Stimulated activated CD8-positive, alpha-beta memory T cell treated with anti-CD3 and anti-CD28 coated beads, Interleukin-15, amount 100 ng/mL, for 48 hours (primary cell): ENCODE measurements around the gene CNTN4.

Experiments
- DNase-seq, 2 donors: peaks; one replicate each; pipeline ENCODE4 v3.0.0-alpha.2; 2020; ENCODE audit warnings: low read depth in 2 of 2

CNTN4 gene

DNA sequence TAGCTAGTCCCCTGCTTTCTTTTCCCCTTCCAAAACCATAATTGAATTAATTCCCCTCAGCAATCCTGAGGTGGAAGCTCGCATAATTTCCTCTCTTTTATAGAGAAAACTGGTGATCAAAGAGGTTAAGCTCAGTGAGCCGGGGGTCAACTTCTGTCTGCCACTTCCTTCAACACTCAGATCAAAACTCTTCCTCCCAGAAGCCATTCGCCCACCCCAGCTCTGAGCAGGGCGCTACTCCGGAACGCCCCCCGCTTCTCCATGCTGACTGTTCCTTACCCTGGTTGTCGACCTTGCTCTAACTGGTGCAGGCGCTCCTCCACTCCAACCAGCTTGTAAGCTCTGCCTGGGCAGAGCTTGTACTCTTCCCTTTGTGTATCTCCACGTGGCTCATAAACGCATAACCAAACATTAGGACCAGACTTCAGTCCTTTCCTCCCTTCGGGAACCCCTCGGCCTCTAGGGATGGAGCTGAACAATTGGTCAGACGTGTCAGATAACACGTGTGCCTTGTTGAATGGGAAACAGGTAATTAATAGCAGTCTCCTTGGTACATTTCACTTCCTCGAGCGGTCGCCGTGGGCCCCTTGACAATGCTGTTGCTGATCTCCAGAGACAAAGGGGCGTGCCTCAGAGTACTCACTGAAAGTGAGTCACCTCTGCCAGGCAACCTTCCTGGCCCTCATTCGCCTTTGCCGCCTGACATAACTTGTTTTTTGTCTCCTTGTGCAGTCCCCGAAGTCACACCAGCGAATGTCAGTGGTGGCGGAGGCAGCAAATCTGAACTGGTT lies 939.7 kb downstream of the CNTN4 start:
- DNase-seq, result no peak

DNA sequence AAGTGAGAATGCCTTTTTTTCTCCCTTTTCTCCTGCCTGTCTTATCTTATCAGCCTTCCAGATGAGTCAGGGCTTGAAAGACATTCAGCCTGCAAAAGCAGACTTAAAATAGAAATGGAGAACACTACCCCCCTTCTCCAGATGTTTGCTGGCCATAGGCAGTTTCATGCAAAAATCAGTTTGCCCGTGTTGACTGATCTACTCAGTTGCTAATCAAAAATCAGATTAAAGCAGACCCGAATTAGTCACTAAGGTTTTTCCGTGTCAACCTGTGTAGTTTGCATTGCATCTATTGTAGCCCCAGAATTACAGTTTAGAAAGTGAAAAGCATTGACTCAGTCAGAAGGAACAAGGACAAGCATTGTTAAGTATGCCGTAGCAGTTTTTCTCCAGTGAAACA lies 955.3 kb downstream of the CNTN4 start:
- DNase-seq, result no peak

DNA sequence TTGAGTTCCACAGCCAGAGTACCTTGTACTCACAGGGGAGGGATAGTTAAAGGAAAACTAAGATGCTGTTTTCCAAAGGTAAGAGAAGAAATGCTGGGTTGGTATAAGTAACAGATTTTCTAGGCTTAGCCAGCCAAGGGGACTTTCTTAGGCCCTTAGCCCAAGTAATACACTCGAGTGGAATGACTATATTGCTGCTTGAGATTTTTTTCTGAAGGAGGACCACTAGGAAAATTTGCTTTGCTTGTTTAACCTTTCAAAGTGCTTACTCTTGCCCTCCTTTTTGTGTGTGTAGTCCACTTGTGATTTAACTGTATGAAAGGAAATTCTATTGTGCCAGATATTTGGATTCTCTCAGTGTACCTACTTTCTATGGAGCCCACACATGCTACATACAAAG lies 961.0 kb downstream of the CNTN4 start:
- no peak for DNase-seq

DNA sequence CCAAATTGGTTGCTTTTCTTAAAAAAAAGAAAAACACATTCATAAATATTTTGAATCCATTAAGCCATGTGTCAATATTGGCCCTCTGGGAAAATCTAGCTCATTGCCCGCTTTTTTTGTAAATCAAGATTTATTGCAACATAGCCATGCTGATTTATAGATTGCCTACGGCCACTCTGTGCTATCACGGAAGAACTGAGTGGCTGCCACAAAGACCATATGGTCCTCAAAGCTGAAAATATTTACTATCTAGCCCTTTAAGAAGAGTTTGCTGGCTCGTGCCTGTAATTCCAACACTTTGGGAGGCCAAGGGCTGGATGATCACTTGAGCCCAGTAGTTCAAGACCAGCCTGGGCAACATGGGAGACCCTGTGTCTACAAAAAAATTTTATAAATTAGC lies 965.6 kb downstream of the CNTN4 start:
- DNase-seq, result no peak

DNA sequence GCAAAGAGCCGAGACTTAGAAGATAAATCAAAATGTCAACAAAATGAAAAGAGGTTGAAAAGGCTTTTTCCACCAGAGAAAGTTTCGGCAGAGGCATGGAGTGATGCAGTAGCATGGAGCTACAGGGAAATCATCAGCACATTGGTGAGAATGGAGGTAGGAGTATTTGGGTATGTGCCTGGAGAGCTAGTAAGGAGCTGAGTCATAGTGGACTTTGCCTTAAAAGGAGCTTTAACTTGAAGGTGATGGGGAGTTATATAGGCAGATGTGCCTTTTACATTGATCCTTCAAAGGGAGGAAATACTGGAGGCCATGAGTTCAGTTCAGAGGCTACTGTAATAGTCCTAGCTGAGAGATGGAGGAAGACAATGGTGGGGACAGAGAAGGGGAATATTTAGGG lies 967.2 kb downstream of the CNTN4 start:
- no peak for DNase-seq

DNA sequence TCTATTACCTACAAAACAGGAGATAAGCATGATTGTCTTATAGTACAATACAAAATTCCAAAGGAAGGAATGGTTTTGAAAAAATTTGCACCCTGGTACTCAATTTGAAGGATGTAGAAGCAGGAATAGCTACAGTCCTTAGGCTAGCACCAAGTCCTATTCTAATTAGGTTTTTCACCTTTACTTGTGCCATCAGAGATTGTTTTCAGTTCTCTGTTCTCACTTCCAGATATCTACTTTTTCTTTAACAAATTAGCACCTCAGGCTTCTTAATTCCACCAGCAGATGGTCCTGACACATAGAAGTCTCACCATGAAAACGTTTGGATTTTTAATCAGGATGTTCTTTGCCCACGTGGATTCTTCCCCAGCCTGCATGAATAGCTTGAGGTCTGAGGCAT lies 967.7 kb downstream of the CNTN4 start:
- DNase-seq, result no peak

DNA sequence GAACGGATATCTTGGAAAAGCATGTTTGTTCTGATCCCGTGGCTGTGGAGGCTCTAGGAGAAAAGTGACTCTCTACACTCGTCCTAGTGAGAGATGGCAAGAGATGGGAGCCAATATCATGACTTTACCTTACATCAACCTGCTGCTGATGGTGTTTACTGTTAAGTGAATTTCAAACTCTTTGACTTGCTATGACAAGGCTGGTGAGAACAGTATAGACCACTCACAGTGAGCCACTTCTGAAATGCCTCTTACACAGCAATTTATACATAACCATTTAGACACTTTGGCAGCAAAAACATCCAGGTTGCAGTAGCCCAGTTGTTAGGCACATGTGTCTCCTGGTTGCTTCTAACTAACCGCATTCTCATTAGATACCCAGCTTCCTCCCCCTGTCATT lies 968.2 kb downstream of the CNTN4 start:
- DNase-seq, result no peak

DNA sequence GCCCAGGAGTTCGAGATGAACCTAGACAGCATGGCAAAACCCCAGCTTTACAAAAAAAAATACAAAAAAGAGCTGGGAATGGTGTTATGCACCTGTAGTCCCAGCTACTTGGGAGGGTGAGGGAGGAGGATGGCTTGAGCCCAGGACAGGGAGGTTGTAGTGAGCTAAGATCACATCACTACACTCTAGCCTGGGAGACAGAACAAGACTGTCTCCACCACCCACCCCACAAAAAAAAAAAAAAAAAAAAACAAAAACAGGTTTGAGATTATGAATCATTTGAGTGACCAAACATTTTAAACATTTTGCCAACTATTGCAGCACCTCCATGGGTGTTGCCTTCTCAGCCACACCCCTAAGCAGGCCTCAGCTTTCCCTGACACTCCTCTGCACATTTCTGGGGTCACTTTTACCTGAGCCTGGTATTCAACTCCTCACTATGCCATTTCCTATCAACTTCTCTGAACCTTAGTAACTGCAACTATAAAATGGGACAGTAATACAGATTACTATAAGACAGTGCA lies 969.8 kb downstream of the CNTN4 start:
- DNase-seq, result no peak

DNA sequence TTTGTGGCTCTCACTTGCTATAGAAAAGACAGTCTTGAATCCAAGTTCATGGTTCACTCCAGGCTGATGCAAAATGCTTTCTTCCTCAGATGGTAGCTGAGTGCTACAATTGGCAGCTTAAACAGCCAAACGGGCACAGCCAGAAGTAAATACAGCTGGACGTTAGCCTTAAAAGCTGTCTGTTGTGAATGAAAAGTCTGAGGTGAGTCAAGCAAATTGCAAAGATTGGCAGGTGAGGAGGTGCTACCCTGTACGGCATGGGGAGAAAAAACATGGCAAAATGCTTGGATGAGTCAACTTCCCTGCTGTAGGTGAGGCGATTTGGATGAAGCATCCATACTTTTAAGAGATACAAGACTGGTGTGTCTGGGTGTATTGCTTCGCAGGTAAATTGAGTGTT lies 971.1 kb downstream of the CNTN4 start:
- no peak for DNase-seq

DNA sequence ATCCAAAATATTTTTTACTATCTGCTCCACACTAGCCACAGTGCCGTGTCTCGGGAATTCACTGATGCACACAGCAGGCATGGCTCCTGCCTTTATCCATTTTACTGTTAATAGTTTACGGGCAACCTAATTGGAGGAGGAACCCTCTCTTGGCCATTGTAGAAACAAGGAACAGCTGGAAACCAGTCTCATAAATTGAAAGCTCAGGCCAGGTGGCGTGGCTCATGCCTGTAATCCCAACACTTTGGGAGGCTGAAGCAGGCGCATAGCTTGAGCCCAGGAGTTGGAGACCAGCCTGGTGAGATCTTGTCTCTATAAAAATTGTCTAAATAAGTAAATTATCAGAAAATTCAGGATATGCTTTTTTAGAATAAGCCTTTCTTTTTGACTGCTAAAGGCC lies 972.5 kb downstream of the CNTN4 start:
- no peak for DNase-seq

DNA sequence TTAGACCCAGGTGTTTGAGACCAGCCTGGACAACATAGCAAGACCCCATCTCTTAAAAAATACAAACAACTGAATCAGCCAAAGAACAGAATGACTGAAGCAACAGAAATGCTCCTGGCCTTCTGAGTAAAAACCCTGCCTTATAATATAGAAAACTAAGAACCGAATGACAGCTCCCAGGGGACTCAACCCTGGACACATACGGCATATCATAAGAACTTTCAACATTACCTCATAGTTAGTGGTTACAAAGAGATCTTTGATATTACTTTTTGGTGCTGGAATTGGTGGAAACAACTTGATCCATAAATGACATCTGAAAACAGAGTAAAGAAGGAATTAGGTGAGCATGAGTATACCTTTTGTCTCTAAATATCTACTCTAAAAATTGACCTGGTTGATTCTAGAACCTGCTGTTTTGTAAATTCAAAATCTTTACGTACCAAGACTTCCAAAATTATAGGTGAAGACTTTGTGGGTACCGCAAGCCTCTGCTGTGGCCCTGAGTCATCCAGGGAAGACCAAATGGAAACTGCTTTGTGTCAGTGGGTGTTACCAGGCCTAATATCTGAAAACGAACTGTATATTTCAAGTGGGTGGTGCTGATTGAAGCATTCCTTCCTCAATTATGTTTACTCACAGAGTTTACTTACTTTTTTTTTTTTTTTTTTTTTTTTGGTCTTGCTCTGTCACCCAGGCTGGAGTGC lies 976.0 kb downstream of the CNTN4 start:
- DNase-seq, result no peak

DNA sequence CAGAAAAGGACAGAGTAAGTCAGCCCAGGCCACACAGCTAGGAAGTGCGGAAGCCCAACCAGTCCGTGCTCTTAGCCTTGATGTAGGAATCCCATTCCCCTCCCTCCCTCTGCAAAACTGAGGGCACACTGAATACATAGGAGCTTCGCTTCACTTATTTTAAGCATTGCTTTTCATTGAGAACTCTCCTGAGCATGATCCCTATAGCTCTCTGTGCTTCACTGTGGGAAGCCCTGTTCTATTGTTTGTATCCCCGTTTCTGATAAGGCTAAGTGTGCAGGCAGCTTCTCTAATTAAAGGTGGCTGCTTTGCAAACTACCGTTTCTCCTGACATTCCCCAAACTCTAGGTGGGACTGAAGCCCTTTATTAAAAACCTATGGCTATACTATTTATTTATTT lies 981.6 kb downstream of the CNTN4 start:
- DNase-seq, result no peak

DNA sequence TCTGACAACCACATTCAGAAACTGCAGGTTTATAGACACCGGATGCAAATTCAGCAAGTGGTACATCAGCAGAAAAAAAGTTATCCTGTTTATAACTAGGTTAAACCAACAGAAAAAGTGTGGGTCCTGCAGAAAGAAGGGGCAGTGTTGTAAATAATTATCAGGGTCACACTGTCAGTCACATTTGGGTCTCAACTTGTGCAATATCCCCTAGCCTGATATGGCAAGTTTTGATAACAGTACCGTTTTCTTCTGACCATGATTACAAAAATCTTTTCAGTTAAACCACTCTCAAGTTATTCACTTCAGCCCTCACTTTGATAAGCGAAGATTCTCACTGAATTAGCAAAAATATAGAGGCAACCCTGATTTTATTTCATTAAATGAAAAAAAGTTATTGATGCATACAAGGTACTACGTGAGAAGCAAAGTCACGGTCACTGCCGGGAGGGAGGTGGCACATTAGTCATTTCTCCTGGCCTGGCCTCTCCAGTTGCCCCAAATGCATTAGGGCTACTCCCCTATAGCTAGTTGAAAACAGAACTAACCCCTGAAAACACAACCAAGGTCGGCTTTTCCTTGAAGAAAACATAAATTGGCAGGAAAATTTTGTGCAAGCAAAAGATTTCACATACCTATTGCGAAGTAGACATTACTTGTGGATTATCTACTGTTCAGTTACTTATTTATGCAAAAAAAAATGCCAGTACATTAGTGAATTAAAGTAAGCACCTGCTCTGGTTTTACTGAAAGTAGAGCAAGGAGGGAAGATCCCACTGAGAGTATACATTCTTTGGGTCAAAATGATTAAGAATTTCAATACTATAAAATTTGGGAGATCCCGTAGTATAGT lies 982.9 kb downstream of the CNTN4 start:
- DNase-seq, result no peak

DNA sequence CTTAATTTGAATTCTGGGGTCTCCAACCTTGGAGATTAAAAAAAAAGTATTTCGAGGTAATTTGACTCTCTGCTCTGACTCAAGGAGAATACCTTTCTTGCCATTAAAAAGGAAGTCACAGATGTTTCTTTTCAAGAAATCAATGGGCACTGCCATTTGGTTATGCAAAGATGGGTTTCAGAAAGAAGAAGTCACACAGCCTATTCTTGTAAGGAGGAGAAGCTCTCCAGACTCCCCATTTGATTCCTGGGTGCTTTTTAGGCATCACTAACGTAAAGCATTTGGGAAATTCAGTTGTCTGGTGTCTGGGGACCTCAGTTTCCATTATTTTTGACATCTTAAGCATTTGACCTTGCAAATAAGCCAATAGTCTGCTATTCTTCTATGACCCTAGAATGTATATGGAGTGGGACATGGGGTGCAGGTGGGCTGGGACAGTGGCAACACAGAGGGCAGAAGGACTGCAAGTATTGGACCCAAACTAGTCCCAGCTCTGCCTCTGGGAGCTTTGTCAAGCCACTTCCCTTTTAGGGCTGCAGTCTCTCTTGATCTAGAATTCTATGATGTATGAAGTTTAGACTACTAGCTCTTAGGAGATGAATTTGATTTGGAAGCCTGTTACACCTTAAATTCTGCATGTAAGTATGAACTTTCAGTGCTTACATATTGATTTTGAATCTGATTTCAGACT lies 983.7 kb downstream of the CNTN4 start:
- no peak for DNase-seq

DNA sequence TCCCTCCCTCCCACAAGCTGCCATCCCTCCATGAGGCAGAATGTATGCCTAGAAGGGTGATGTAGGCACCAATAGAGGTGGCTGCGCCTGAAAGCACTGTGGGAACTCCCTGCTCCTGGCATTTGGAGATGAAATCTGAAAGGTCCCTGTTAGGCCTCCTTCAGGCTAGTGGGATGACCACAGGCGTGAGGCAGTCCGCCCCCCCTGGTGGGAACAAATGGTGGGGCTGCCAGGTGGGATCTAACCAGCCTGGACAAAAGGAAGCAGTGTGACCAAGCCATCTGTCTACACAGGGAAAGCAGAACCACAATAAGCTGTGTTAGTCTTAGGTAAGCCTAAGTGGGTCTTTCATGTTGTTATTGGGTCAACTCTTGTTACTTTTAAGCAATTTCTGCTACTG lies 986.2 kb downstream of the CNTN4 start:
- no peak for DNase-seq

DNA sequence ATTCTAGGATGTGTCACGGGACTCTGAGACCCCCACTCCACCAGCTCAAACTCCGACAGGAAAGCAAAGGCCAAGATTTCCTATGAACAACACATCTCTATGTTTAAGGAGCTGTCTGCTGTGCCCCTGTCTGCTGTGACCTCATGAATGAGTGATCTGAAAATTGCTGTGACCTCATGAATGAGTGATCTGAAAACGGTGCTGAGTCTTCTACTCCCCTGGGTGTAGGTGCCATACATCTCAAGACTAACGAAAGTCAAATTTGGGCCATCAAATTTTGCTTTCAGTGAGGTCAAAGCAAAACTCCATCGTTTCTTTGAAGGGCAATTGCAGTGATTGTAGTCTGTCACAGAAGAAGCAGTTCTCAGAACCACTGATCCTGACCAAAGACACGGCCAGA lies 987.1 kb downstream of the CNTN4 start:
- no peak for DNase-seq

DNA sequence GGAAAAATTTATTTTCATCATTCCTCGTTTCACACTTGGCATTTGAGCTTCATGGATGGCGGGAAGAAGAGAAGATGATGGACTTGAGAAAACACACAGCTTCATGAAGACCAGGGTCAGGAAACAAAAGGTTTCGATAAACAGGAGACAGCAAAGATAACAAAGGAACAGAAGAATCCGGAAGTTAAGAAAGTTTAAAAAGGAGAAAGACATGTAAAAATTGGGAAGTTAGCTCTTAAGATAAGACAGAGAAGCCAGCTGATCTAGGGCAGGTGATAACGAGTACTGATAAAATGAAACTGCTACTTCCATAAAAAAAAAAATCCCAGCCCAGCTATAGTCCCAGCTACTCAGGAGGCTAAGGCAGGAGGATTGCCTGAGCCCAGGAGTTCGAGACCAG lies 987.6 kb downstream of the CNTN4 start:
- no peak for DNase-seq

DNA sequence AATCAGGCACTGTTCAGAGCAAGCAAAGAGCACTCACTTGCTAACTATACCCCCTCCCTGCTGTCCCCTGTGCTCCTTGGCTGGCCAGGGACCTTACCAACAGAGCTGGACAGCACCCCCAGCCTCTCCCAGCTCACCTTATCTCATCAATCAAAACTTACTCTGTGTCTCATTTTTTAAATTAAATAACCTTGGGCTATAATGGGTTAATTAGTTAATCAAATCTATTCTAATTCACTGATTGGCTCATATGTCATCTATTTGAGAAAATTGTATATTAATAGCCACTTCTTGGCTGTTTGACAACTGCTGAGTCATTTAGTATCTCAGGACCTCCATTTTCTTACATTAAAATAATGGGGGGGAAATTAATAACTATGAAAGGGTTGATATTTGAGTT lies 988.6 kb downstream of the CNTN4 start:
- DNase-seq, result no peak

DNA sequence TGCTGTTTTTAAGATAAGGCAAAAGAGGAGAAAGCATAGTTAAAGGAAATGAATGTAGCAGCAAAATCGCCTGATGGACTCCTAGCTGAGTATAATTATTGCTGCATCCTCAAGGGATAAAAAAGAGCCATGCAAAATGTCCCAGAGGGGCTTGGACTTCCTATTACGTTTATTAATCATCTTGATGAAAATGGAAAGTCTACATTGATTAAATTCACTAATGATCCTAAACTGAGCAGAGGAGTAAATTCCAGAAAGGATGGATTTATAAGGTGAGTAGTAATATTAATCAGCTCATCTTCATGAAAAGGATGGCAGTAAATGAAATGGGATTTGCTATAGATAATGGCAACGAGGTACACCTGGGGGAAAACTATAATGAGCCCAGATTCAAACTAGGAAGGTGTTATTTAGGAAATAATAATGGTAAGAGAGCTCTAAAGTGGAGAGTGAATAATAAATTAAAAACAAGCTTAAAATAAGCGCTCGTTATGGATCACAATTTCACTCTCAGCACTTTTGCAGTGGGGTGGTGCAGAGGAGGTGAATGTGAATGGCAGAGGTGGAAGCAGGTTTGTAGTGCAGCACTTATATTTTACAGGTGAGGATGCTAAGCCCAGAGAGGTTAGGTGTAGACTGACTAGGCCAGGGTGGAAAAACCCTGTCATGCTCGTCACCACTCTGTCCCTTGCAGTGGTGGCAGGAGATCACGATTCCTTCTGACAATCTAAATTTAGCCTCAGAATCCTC lies 989.2 kb downstream of the CNTN4 start:
- DNase-seq, result no peak

DNA sequence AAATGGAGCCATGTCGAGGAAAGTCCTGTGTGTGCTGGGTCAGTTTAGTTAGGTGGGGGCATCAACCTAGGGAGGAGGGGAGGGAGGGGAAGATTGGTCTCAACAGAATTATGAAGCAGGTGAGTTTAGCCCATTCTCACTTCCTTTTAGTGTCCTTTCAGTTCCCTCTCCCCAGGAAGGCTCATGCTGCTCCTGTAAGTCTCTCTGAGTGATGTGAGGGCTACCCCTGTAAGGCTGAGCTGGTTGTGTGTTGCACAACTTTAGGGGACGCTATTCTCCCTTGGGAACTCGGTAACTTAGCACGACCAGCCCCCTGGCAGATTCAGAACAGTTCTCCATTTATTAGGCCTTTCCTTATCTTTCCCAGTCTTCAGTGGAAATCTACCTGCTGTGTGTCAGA lies 990.4 kb downstream of the CNTN4 start:
- no peak for DNase-seq

DNA sequence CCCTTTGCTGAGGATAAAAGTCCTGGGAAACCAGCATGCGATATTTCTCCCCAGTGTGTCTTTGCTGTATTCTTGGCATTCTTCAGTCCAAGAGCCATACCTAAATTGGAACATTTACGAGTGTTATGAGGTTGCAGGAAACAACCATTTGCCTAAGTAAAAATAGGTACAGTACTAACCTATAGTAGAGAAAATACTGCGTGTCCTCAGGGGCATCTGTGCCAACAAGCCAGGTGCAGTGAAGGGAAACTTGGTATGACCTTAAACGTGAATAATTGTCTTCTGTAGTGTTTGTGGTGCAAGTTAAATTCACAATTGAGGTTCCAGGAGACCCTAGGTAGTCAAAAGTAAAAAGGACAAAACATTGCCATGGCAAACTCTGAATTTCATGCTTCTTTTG lies 999.3 kb downstream of the CNTN4 start:
- no peak for DNase-seq
